ENCODE results near the gene C2CD4C.
"Not testable (repeated sequence)": the region's sequence is repeated elsewhere in the genome, so short reads cannot be mapped to it uniquely, and the experiment has no call there.

C2CD4C gene

GRCh38 chr19:412356-413355 lies 3.7 kb upstream of the C2CD4C start:
- Histone ChIP-seq H3K36me3 (ENCODE audit: control insufficient read depth in 4 of 4, insufficient read depth in 4 of 4, low read length in 3 of 4) (no peaks in the 10 kb centered on the region), H3K4me1 (ENCODE audit: control extremely low read depth in 1 of 4, control insufficient read depth in 4 of 4, insufficient read depth in 4 of 4, low read length in 3 of 4) (peaks cover 0 to 17% (median 7%) of the 10 kb centered on the region in 4 experiments), H3K27me3 (replicated peaks in 2 of 5; ENCODE audit: control insufficient read depth in 4 of 5, insufficient read depth in 5 of 5, low read length in 4 of 5) (peaks cover 0 to 74% (median 13%) of the 10 kb centered on the region in 5 experiments), H3K27ac (ENCODE audit: insufficient read depth in 1 of 2, low read depth in 1 of 2, low read length in 2 of 2, poor library complexity in 1 of 2, severe bottlenecking in 2 of 2) (no peak overlapping the region), H3K4me3 (ENCODE audit: control insufficient read depth in 1 of 7, extremely low read depth in 1 of 7, insufficient read depth in 4 of 7, low read depth in 2 of 7, low read length in 6 of 7) (no peak overlapping the region), H3K9me3 (ENCODE audit: control extremely low read depth in 1 of 5, control insufficient read depth in 4 of 5, insufficient read depth in 2 of 5, low read depth in 1 of 5, low read length in 4 of 5) (peaks cover 0 to 19% (median 0%) of the 10 kb centered on the region in 5 experiments)
- ChIA-PET CTCF (no interaction called here), POLR2A (no interaction called here)
- 56% methylated on average over 24 of the region's 36 CpGs for WGBS (ENCODE audit: insufficient coverage)
- no peak for DNase-seq

- Histone ChIP-seq H3K4me3 (ENCODE audit: control insufficient read depth in 1 of 7, extremely low read depth in 1 of 7, insufficient read depth in 4 of 7, low read depth in 2 of 7, low read length in 6 of 7) (no peak overlapping the region), H3K27ac (ENCODE audit: insufficient read depth in 1 of 2, low read depth in 1 of 2, low read length in 2 of 2, poor library complexity in 1 of 2, severe bottlenecking in 2 of 2) (no peak overlapping the region), H3K36me3 (ENCODE audit: control insufficient read depth in 4 of 4, insufficient read depth in 4 of 4, low read length in 3 of 4) (no peaks in the 10 kb centered on the region), H3K9me3 (ENCODE audit: control extremely low read depth in 1 of 5, control insufficient read depth in 4 of 5, insufficient read depth in 2 of 5, low read depth in 1 of 5, low read length in 4 of 5) (peaks cover 0 to 19% (median 0%) of the 10 kb centered on the region in 5 experiments), H3K4me1 (ENCODE audit: control extremely low read depth in 1 of 4, control insufficient read depth in 4 of 4, insufficient read depth in 4 of 4, low read length in 3 of 4) (peaks cover 0 to 17% (median 7%) of the 10 kb centered on the region in 4 experiments), H3K27me3 (replicated peaks in 2 of 5; ENCODE audit: control insufficient read depth in 4 of 5, insufficient read depth in 5 of 5, low read length in 4 of 5) (peaks cover 0 to 74% (median 13%) of the 10 kb centered on the region in 5 experiments)
- DNase-seq = no peak
- CTCF ChIA-PET = no interaction called here
- 72% methylated on average over 12 of the region's 13 CpGs for WGBS (ENCODE audit: insufficient coverage)
- POLR2A ChIA-PET = no interaction called here
Observed at GRCh38 chr19:411723-412355, 2.9 kb upstream of the C2CD4C start.

- 82% methylated on average over 13 of the region's 22 CpGs for WGBS (ENCODE audit: insufficient coverage)
- POLR2A ChIA-PET; H3K27ac ChIP-seq (ENCODE audit: insufficient read depth in 1 of 2, low read depth in 1 of 2, low read length in 2 of 2, poor library complexity in 1 of 2, severe bottlenecking in 2 of 2); H3K36me3 ChIP-seq (ENCODE audit: control insufficient read depth in 4 of 4, insufficient read depth in 4 of 4, low read length in 3 of 4); CTCF ChIA-PET; DNase-seq; H3K4me3 ChIP-seq (ENCODE audit: control insufficient read depth in 1 of 7, extremely low read depth in 1 of 7, insufficient read depth in 4 of 7, low read depth in 2 of 7, low read length in 6 of 7): not testable (repeated sequence)
- peaks cover 0 to 17% (median 7%) of the 10 kb centered on the region in 4 experiments for H3K4me1 ChIP-seq (ENCODE audit: control extremely low read depth in 1 of 4, control insufficient read depth in 4 of 4, insufficient read depth in 4 of 4, low read length in 3 of 4)
- peaks cover 0 to 74% (median 13%) of the 10 kb centered on the region in 5 experiments for H3K27me3 ChIP-seq (replicated peaks in 2 of 5; ENCODE audit: control insufficient read depth in 4 of 5, insufficient read depth in 5 of 5, low read length in 4 of 5)
- peaks cover 0 to 19% (median 0%) of the 10 kb centered on the region in 5 experiments for H3K9me3 ChIP-seq (ENCODE audit: control extremely low read depth in 1 of 5, control insufficient read depth in 4 of 5, insufficient read depth in 2 of 5, low read depth in 1 of 5, low read length in 4 of 5)
Observed at GRCh38 chr19:411121-411722, 2.3 kb upstream of the C2CD4C start.

- WGBS (ENCODE audit: insufficient coverage) = 79% methylated on average over 18 of the region's 21 CpGs
- Histone ChIP-seq H3K36me3 (ENCODE audit: control insufficient read depth in 4 of 4, insufficient read depth in 4 of 4, low read length in 3 of 4) (no peaks in the 10 kb centered on the region), H3K4me1 (ENCODE audit: control extremely low read depth in 1 of 4, control insufficient read depth in 4 of 4, insufficient read depth in 4 of 4, low read length in 3 of 4) (peaks cover 0 to 17% (median 7%) of the 10 kb centered on the region in 4 experiments), H3K4me3 (ENCODE audit: control insufficient read depth in 1 of 7, extremely low read depth in 1 of 7, insufficient read depth in 4 of 7, low read depth in 2 of 7, low read length in 6 of 7) (no peak overlapping the region), H3K27ac (ENCODE audit: insufficient read depth in 1 of 2, low read depth in 1 of 2, low read length in 2 of 2, poor library complexity in 1 of 2, severe bottlenecking in 2 of 2) (no peak overlapping the region), H3K9me3 (ENCODE audit: control extremely low read depth in 1 of 5, control insufficient read depth in 4 of 5, insufficient read depth in 2 of 5, low read depth in 1 of 5, low read length in 4 of 5) (peaks cover 0 to 19% (median 0%) of the 10 kb centered on the region in 5 experiments), H3K27me3 (replicated peaks in 2 of 5; ENCODE audit: control insufficient read depth in 4 of 5, insufficient read depth in 5 of 5, low read length in 4 of 5) (peaks cover 0 to 83% (median 13%) of the 10 kb centered on the region in 5 experiments)
- ChIA-PET POLR2A (no interaction called here), CTCF (no interaction called here)
- no peak for DNase-seq
Observed at GRCh38 chr19:410243-410781, 1.4 kb upstream of the C2CD4C start.

DNA sequence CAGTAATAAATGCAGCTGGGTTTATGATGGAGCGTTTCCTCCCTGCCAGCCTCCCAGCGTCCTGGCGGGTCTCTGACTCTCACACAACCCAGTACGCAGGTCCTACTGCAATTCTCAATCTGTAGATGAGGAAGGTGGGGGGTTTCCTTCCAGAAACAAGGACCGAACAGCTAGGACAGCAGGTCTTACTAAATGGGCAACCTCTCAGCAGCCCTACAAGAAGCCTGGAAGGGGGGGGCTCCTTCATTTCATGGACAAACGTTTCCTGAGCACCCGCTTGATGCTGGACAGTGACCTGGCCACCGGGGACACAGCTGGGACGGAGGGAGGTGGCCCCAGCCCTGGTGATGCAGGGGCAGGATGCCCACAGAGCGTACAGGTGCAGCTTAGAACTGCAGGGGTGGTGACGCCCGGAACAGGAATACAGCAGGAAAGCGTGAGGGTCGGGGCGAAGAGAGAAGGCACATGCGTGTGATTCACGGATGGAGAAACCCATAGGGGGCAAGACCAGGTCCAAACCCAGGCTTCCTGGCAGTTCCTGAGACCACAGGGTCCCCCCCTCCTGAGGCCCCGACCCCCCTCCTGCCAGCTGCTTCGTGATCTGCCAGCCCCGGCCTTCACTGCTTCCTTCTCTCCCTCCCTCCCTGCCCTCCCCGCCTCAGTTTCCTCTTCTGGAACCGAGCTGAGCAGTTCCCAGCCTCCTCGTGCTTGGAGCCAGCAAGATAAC lies 732 bp upstream of the C2CD4C start:
- Histone ChIP-seq H3K27ac (ENCODE audit: insufficient read depth in 1 of 2, low read depth in 1 of 2, low read length in 2 of 2, poor library complexity in 1 of 2, severe bottlenecking in 2 of 2) (no peak overlapping the region), H3K9me3 (ENCODE audit: control extremely low read depth in 1 of 5, control insufficient read depth in 4 of 5, insufficient read depth in 2 of 5, low read depth in 1 of 5, low read length in 4 of 5) (peaks cover 0 to 19% (median 0%) of the 10 kb centered on the region in 5 experiments), H3K4me1 (ENCODE audit: control extremely low read depth in 1 of 4, control insufficient read depth in 4 of 4, insufficient read depth in 4 of 4, low read length in 3 of 4) (peaks cover 0 to 17% (median 7%) of the 10 kb centered on the region in 4 experiments), H3K36me3 (ENCODE audit: control insufficient read depth in 4 of 4, insufficient read depth in 4 of 4, low read length in 3 of 4) (no peaks in the 10 kb centered on the region), H3K4me3 (ENCODE audit: control insufficient read depth in 1 of 7, extremely low read depth in 1 of 7, insufficient read depth in 4 of 7, low read depth in 2 of 7, low read length in 6 of 7) (peak overlapping the region in 5 of 7 experiments; percentile 36 to 70 (median 54)), H3K27me3 (replicated peaks in 2 of 5; ENCODE audit: control insufficient read depth in 4 of 5, insufficient read depth in 5 of 5, low read length in 4 of 5) (peaks cover 0 to 86% (median 17%) of the 10 kb centered on the region in 5 experiments)
- CTCF ChIA-PET = interaction anchor here (0.6 kb wide), 1 partner anchor 13 kb away, joined by 3 read pairs; no protein-coding TSS in a partner anchor
- 5% methylated on average over 16 of the region's 23 CpGs for WGBS (ENCODE audit: insufficient coverage)
- POLR2A ChIA-PET = no interaction called here
- peak in 2 of 3 donors; percentile 58 for DNase-seq

DNA sequence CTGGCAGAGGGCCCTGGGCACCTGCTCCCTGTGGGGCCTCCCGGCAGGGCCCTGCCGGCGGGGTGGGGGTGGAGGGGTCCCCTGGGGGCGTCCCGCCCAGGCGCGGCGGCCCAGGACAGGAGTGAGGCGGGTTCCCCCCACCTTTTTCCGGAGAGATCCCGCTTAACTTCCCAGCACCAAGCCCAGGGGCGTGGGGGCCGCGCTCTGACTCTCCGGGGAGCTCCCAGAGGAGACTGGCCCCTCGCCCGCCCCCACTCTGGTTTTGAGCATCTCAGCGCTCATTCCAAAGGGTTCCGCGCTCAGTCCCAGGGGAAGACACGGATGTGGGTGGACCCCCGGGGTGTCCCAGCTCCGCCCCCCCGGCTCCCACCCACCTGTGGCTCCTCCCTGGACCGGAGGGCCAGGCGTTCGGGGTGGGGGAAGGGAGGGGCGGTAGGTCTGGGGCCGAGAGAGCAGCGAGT lies 476 bp downstream of the C2CD4C start:
- no peaks in the 10 kb centered on the region for H3K36me3 ChIP-seq (ENCODE audit: control insufficient read depth in 4 of 4, insufficient read depth in 4 of 4, low read length in 3 of 4)
- H3K4me1 ChIP-seq (ENCODE audit: control extremely low read depth in 1 of 4, control insufficient read depth in 4 of 4, insufficient read depth in 4 of 4, low read length in 3 of 4) = peaks cover 0 to 17% (median 7%) of the 10 kb centered on the region in 4 experiments
- peaks cover 0 to 80% (median 13%) of the 10 kb centered on the region in 5 experiments for H3K27me3 ChIP-seq (replicated peaks in 2 of 5; ENCODE audit: control insufficient read depth in 4 of 5, insufficient read depth in 5 of 5, low read length in 4 of 5)
- no peak for DNase-seq
- peaks cover 0 to 19% (median 0%) of the 10 kb centered on the region in 5 experiments for H3K9me3 ChIP-seq (ENCODE audit: control extremely low read depth in 1 of 5, control insufficient read depth in 4 of 5, insufficient read depth in 2 of 5, low read depth in 1 of 5, low read length in 4 of 5)
- whole genome bisulfite sequencing (ENCODE audit: insufficient coverage) = 2% methylated on average over 20 of the region's 30 CpGs
- POLR2A ChIA-PET = no interaction called here
- H3K4me3 ChIP-seq (ENCODE audit: control insufficient read depth in 1 of 7, extremely low read depth in 1 of 7, insufficient read depth in 4 of 7, low read depth in 2 of 7, low read length in 6 of 7) = peak overlapping the region in 3 of 7 experiments; percentile 6 to 54 (median 38)
- CTCF ChIA-PET = no interaction called here
- H3K27ac ChIP-seq (ENCODE audit: insufficient read depth in 1 of 2, low read depth in 1 of 2, low read length in 2 of 2, poor library complexity in 1 of 2, severe bottlenecking in 2 of 2) = no peak overlapping the region

Data from common myeloid progenitor, CD34-positive (primary cell).